Stimulated activated CD4-positive, alpha-beta T cell treated with anti-CD3 and anti-CD28 coated beads, Interleukin-1b, Interleukin-23, amount 100 ng/mL, for 4 hours (primary cell): Measurements from ENCODE around the gene CNKSR3.

Experiments used
- DNase-seq, 2 donors: peaks; one replicate each; pipeline ENCODE4 v3.0.0-alpha.2; 2020; ENCODE audit warnings: low read depth in 2 of 2

The CNKSR3 gene

DNA sequence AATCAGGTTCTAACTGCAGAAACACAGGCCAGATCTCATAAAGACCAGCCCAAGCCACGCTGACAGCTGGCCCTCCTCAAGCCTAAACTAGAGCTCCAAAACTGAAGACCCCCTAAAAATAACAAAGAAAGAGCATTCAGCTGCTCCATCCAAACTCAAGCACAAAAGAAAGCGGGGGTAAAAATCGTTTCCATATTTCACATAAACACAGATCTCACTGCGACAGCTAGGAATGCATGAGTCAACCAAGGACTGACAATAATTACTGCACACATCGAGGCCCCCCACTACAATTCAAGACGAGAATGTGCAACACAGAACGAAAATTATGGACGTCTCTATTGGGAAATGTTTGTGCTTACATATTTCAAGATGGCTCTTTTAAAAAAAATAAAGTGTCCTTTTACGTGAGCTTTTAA is 31.1 kb downstream of the CNKSR3 start:
- DNase-seq = no peak

DNA sequence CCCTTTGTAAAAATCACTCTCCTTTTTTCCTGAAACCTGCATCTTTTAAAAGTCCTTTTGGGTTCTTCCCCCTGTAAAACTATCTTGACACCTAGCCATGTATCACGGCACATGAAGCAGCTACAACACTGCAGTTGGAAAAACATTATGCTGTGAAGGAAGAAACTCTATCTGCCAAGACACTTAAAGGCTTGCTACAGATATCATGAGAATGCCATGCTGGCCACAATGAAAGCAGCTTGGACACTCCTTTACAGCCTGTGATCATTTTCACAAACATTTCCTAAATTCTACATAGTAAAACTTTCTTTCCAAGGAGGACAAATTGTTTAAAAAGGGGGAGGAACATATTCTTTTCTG is 31.8 kb downstream of the CNKSR3 start:
- DNase-seq = no peak

DNA sequence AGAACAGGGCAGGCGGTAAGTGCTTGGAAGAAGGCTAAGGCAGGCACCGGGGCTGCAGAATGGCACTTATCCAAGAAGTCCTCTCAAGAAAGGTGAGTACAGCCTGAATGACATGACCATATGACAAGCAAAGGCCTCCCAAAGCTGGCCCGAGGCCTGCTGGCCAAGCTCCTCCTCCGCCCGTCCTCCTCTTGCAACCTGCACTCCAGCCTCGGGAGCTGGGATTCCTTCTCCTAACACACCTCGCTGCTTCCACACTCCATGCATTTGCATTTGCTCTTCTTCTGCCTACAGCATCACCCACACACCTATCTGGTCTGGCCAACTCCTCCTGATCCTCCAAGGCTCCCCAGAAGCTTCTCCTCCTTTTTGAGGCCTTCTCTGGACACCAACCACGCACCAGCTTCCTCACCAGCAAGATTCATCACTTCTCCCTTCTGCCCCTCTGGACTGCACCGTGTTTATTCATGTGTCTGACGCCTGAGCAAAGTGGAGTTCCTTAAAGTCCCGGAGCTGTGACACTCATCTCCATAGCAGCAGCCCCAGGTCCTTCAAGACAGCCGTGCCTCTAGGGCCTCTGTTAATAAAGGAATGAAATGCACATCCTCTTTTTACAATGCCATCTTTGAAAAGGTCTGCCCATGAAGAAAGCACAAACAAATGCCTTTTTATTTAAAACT is 32.3 kb downstream of the CNKSR3 start:
- no peak for DNase-seq

DNA sequence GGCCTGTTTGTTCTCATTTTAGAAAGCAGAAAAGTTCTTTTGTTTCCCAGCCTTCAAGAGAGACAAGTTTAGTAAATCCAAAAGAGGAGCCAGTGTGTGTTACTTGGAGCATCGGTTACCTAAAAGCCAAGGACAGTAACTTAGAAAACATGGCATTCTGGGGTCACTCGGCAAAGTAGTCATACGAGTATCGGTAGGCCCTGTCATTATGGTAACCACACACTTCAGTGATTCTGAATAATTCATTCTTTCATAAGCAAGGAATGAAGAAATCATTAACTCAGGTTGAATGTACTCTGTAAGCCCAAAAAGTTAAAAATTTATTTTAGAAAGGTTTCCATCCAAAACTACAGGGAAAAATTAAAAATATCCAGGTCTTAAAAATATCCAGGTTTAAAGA is 34.0 kb downstream of the CNKSR3 start:
- DNase-seq = no peak

DNA sequence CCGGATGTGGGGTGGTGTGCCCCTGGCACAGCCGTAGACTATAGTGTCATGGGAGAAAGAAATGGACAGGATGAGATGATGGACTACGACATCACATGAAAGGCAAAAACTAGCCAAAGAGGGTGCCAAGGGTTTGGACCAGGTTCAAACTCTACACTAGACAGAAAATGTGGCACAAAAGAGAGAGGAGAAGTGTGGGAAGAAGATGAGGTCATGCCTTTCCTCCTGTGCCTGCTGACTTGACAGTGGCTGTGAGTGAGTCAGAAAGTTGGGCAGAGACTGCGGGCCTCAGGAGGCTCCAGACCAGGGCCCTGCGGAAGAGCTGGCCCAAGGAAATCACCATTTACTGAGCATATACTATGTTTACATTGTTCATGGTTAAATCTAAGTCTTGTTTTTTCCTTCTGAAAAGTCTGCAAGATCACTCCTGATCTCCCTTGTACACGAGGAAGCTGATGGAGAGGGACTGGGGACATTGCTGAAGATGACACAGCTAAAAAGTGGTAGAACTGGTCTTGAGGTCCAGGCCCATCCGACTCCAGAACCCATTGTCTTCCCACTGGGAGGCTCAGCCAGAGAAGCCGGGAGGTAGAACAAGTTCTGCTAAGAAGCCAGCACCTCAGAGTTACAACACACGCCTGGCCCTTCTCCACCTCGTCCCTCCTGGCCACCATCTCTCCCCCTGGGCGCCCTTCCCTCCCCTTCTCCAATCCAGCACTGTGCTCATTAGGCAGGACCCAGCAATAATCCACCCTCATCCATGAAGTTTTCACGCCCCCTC is 35.6 kb downstream of the CNKSR3 start:
- DNase-seq = no peak

DNA sequence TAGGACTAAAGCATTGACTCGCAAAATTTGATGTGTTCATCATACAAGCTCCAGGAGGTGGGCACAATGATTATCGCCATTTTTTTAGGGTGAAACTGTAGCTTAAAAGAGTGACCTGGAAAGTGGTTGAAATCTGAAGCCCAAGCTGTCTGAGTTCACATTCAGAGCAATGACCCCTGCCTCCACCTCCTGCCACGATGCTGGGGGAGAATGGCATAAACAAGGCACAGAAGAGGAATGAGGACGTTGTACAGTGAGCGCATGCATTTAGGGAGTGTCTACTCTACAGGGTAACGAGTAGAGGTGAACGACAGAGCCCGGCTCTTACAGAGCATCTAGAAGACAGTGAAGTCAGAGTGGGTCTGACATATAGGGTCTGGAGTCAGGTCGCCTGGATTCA is 37.2 kb downstream of the CNKSR3 start:
- DNase-seq = no peak

DNA sequence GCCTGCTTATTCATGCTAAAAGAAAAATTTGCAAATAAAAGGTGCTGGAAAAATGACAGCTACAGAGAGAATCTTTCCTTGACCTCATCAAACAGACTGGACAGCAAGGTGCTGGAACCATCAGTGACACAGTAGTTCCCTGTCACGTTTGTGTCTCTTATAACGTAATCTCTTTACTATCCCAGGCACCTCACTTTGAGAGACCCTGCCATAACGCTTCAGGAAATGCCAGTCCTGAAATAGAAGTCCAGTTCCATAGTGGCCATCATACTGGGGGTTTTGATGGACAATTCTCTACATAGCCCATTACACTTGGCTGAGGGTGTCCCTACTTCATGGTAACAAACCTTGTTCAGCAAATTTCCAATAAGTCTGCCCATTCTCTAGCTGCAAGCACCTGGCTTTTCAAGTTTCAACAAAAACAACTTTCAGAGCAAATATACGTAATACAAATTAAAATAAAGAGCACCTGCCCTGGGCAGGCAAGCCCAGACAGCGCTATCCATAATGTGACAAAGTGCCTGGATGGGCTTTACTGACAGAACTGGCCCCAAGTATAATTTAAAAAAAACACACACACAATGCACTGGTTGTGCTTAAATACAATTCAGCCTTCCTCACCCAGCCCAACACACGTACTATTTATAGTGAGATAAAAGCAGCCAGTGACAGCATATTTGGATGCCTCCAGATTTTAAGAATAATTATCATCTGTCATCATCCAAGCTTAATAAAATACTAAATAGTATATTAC is 38.7 kb downstream of the CNKSR3 start:
- DNase-seq = no peak

DNA sequence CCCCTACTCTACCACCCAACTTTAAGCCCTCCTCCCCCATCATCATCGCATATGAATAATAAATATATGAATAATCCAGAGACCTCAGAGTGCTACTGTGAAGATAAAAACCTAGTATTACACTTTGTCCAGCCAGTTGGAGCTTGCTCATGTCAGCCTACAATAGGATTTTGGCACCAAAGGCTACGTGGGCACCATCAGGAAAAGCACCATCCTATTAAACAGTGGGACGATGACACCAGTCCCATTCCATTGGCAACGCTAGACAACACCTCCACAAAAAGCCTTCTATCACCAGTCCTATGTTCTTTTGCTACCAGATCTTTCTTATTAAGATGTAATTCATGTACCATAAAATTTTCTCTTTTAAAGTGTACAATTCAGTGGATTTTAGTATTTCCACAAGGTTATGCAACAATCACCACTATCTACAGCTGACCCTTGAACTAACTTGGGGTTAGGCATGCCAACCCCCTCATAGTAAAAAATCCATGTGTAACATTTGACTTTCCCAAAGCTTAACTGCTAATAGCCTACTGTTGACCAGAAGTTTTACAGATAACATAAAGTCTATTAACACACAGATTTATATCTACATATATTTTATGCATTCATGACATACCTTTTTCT is 41.1 kb downstream of the CNKSR3 start:
- DNase-seq = no peak

DNA sequence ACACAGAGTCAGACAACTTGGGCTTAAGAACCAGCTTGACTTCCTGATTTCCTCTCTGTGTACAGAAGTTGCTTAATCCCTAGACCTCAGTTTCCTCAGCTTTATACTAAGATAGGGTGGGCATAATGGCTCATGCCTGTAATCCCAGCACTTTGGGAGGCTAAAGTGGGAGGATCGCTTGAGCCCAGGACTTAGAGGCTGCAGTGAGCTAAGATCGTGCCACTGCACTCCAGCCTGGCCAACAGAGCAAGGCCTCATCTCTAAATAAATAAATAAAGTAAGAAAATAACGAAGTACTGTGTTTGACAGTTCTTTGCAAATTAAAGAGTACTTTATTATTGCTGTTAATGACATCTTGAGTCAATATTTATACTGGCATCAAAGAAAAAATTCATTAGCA is 41.7 kb downstream of the CNKSR3 start:
- DNase-seq = no peak

DNA sequence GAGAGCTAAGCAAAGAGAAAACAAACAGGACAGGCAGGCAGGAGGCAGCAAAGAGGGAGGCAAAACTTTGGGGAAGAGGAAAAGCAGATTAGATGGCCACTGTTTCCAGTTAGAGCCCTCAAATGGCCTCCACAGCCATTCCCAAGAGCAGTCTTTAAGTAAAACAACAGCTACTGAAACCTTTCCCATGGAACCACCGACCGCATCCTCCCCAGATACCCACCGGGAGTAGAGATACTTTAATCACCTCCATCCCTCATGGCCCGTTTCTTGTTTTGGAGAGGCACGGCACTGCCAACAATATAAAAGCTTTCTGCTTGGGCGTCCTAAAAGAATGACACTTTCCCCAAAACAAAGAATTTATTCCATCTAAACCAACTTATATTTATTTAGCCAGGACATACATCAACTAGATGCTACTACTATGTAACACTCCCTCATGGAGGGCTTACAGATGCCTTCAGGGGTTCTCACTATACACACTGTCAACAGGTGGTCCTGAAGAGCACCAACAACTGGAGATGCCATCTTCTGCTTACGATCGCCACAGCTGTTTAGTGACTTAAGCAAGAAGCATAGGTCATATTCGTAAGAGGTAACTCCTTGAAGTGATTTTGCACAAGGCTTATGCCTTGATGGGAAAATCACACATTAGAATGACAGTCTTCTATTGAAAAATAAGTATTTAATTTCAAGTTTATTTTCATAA is 43.4 kb downstream of the CNKSR3 start:
- DNase-seq = no peak

DNA sequence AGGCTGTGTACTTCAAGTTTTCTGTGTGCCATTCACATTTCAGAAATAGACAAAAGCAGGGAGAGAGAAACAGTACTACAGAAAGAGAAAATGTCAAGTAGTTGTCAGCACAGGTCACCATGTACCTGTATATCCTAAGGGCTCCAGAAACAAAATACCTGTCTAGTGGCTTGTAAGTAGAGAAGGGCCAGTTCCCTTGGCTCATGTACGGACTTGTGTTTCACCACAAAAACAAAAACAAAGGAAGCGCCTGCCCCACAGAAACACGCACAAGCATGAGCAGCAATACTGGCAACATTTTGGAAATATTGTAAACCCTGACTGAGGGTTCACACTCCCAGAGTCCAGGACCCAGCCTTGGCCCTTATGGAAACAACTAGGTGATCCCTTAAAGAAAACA is 44.3 kb downstream of the CNKSR3 start:
- DNase-seq = no peak

DNA sequence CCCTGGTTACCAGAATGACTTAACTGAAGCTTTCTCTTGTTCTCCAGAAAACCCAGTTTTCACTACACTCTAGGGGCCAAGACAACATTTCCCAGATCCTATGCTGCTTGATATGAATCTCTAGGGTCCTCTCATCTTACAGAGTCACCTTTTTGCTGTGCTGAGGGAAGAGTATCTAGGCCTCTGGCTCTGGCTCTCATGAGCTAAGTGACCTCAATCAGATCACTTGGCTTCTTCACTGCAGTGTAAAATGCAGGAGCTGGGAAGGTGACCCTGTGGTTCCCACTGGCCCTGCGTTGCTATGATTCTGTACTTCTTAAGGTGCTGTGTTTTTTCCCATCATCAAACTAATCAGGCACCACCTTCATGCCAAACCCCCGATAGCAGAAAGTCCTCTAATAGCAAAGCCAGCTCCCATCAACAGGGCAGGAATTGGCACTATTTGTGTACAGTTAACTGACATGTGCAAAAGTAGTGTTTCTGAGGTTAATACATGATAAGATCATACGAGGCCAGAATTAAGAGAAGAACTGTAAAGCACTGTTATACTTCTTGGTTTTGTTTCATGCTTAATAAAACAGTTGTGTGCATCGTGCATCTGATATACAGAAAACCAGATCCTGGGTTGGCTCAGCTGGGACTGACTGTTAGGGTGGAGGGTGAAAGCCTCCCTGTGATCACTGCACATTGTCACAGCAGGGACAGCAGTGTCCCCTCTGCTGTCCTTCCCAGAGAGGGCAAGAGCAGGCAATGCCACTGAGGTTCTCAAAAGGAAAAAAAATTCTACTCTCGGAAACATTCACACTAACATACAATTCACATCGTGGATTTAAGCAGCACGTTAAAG is 46.7 kb downstream of the CNKSR3 start:
- DNase-seq = no peak

DNA sequence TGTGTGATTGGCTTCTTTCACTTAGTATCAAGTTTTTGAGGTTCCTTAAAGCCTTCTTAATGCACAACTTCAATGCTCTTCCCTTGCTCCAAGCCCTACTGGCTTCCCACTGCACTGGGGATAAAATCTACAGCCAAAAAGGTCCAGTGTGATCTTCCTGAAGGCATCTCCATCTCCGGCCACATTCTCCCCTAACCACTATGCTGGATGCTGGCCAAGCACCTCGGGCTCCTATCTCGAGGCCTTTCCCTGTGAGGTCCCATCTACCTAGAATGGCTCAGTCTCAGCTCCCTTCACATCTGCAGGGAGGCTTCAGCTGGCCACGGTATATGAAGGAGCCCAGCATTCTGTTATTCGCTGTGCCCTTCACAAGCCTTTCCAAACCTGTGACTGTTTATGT is 48.1 kb downstream of the CNKSR3 start:
- no peak for DNase-seq

DNA sequence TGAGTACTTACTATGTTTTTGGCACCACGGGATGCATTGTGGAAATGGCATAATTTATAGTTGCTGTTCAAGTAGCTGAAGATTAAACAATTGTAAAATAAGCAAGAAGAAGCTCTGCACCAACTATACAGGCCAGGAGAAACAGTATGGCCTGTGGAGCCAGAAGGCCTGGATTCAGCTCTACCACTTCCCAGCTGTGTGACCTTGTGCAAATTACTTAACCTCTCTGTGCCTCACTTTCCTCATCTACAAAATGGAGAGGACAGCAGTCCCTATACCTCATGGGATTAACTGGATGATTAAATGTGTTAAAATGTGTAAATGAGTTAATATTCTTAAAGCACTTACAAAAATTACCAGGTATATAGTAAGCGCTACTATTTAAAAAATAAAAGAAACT is 49.1 kb downstream of the CNKSR3 start:
- no peak for DNase-seq

DNA sequence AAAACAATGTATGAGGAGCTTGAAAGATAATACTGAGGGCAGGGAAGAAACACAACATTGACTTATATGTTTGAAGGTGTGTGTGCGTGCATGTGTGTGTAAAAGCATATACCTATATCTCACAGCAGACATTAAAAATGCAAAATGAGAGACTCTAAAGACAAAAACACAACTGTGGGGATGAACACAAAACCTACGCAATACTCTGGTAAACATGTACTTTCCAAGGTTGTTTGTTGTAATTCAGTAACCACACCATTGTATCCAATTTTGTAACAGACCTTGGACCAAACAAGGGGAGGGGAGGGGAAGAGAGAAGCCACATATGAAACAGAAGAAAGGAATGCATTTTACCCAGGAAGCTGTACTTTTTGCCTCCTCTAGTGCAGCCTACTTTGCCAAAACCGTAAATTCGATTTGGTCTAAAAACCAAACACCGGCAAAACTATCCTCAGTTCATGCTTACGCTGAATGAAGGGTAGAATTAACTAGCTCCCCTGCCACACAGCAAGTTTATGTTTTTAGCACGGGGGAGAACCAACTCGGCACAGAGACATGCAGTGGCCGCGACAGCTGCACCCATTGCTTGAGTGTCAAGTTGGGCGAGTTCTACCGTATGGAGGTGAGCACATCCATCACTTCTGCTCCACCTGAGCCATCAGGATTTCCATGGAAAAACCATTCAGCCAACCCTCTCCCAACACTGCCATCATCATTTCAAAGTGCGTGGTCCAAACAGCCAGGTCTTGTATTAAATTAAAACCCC is 50.0 kb downstream of the CNKSR3 start:
- DNase-seq = no peak

DNA sequence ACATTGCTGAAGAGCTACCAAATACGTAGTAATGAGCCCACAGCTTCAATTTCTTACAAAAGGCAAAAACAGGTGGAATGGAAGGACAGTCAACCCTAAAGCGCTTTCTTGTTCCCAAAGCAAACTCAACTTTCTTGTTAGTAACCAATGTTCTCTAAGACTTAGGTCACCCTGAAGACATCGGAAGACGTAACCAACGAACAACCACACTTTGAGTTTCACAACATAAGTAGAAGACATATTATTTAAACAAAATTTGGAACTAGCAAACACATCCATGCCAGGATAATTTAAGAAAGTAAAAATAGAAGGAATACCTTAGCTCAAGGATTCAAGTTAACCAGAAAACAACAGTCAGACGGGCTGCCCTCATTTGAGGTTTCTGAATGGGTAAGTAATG is 51.0 kb downstream of the CNKSR3 start:
- no peak for DNase-seq

DNA sequence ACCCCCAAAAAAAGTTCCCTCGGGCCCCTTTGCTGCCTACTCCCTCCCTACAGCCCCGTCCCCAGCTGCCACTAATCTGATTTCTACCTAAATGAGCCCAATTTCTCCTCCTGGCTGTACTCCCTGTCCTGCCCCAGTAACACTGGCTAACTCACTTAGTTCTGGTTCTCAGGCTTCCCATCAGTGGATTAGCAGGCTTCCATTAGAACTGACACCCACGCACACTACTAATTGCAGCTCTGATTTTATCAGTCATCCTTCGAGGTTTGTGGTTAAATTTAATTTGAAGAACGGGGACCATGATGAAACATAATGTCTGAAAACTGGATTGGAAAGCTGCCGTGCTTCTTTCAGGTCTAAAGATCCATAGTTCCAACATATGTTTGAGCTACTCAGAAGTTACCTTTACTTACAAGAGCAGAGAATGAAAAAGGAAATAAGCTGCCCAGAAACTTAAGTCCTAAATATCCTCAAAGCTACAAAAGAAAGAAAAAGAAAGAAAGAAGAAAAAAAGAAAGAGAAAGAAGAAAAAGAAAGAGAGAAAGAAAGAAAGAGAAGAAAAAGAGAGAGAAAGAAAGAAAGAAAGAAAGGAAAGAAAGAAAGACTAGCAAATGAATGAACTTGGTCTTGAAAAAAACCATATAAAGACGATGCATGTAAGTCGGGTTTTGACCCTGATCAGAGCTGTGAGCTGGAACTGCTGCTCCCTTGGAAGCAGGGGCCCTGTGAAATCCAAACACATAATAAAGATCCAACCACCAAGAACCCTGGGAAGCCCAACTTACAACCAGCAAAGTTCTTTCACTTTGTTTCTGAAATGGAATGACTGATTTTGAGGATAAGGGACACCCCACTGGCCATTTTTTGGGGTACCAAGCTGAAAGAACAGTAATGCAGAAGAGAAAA is 51.7 kb downstream of the CNKSR3 start:
- no peak for DNase-seq

DNA sequence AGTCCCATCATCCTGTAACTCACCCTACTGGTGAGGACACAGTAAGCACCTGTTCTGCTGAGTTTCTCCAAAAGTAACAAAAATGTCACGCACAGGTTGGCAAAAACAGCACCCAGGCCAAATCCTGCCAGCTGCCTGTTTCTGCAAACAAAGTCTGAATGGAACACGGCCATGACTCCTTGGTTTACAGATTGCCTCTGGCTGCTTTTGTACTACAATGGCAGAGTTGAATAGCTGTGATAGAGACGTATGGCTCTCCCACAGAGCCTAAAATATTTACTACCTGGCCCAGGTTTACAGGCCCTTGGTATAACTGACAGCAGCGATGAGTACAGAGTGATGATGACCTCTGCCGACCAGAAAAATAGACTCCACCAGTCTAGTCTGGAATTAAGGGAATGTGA is 52.6 kb downstream of the CNKSR3 start:
- no peak for DNase-seq
